ENCODE results near the gene ADRA1B. TPM values are rescaled to one million over a fixed set of nuclear protein-coding genes. Genes with fewer than 3 reads are reported as not detected.

The ADRA1B gene
- total RNA-seq, 1 donor from 2014 or later = 2.9 TPM

DNA sequence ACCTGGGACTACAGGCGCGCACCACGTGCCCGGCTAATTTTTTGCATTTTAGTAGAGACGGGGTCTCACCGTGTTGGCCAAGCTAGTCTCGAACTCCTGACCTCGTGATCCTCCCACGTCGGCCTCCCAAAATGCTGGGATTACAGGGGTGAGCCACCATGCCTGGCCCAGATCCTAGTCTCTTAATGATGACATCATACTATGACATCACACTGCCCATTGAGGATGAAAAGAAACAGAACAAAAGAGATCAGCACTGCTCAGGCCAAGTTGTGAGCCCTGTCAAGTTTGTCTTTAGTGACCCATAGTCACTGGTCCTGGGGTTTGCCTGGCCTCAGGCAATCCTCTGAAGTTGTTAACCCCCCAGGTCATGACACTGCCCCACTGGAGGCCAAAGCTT is 21.3 kb downstream of the ADRA1B start:
- no peaks in the 10 kb centered on the region for H3K4me1 Mint-ChIP-seq (ENCODE audit: unreplicated experiment)
- no peak overlapping the region for H3K27ac Mint-ChIP-seq
- H3K4me3 Mint-ChIP-seq = no peak overlapping the region
- H3K9me3 Mint-ChIP-seq = no peaks in the 10 kb centered on the region
- peaks cover 3% of the 10 kb centered on the region for H3K36me3 Mint-ChIP-seq
- DNase-seq (ENCODE audit: extremely low spot score, unreplicated experiment) = no peak
- peaks cover 36% of the 10 kb centered on the region for H3K27me3 Mint-ChIP-seq
- TF ChIP-seq, protein P1, sequence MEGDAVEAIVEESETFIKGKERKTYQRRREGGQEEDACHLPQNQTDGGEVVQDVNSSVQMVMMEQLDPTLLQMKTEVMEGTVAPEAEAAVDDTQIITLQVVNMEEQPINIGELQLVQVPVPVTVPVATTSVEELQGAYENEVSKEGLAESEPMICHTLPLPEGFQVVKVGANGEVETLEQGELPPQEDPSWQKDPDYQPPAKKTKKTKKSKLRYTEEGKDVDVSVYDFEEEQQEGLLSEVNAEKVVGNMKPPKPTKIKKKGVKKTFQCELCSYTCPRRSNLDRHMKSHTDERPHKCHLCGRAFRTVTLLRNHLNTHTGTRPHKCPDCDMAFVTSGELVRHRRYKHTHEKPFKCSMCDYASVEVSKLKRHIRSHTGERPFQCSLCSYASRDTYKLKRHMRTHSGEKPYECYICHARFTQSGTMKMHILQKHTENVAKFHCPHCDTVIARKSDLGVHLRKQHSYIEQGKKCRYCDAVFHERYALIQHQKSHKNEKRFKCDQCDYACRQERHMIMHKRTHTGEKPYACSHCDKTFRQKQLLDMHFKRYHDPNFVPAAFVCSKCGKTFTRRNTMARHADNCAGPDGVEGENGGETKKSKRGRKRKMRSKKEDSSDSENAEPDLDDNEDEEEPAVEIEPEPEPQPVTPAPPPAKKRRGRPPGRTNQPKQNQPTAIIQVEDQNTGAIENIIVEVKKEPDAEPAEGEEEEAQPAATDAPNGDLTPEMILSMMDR (conservative IDR thresholded peaks at IDR 0.05) = no peak

DNA sequence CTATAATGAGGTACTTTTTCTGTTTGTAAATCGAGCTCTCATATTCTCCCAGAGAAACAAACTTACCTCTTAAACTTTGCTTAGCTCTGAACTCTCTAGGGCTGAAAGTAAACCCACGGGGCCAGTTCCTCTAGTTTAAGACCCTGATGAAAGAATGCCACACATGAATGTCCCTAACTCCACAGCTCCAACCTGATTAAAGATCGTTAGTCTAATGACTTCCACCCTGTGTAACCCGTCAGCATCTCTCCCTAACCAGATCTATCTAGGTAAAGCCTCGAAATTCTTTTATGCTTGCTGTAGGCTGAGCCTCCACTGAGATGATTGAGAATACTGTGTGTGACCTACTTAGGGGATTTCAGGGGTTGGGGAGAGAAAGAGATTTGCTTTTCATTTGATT is 27.0 kb downstream of the ADRA1B start:
- Mint-ChIP-seq H3K4me1 (ENCODE audit: unreplicated experiment) (peaks cover 12% of the 10 kb centered on the region), H3K4me3 (no peak overlapping the region), H3K27ac (no peak overlapping the region), H3K36me3 (no peaks in the 10 kb centered on the region), H3K9me3 (no peaks in the 10 kb centered on the region), H3K27me3 (peaks cover 29% of the 10 kb centered on the region)
- no peak for DNase-seq (ENCODE audit: extremely low spot score, unreplicated experiment)
- TF ChIP-seq, protein P1 (conservative IDR thresholded peaks at IDR 0.05) = no peak

DNA sequence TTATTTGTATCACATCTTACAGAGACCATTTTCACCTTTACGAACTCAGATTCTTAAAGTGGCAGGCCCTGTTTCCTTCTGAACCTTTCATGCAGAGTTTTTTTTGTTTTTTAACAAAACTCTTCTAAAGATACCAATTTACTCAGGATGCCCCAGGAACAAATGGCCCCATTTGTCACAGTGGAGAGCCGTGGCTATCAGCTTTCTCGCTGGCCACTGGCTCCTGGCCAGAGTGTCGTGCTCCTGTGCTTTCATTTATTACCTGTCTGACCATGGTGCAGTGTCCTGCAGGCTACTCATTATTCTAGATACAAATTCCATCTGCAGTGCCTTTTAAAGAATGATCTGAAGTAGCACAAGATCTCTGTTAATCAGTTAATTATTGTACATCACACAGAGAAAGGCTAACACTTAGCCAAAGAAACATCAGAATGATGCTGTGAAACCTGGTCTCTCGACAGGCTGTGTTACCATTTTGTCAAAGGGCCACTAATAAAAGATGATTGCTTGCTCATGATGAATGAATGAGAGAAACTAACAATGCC is 27.8 kb downstream of the ADRA1B start:
- H3K9me3 Mint-ChIP-seq = no peaks in the 10 kb centered on the region
- no peak for DNase-seq (ENCODE audit: extremely low spot score, unreplicated experiment)
- H3K4me1 Mint-ChIP-seq (ENCODE audit: unreplicated experiment) = peaks cover 12% of the 10 kb centered on the region
- no peaks in the 10 kb centered on the region for H3K36me3 Mint-ChIP-seq
- TF ChIP-seq, protein P1 (conservative IDR thresholded peaks at IDR 0.05) = no peak
- no peak overlapping the region for H3K27ac Mint-ChIP-seq
- peaks cover 24% of the 10 kb centered on the region for H3K27me3 Mint-ChIP-seq
- no peak overlapping the region for H3K4me3 Mint-ChIP-seq

DNA sequence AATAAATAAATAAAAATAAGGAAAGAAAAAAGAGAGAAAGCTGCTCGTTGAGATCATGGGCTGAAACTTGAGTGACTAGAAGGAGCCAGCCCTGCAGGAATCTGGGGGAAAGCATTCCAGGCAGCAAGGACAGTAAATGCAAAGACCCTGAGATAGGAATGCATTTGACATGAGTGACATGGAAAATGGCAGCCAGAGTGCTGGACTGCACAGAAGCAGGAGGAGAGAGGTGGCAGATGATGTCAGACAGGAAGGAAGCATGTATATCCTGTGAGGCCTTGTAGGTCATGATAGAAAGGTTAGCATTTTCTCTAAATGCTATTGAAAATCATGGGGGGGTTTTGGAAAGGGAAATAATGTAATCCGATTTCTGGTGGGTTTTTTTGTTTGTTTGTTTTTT is 29.1 kb downstream of the ADRA1B start:
- no peak overlapping the region for H3K4me3 Mint-ChIP-seq

DNA sequence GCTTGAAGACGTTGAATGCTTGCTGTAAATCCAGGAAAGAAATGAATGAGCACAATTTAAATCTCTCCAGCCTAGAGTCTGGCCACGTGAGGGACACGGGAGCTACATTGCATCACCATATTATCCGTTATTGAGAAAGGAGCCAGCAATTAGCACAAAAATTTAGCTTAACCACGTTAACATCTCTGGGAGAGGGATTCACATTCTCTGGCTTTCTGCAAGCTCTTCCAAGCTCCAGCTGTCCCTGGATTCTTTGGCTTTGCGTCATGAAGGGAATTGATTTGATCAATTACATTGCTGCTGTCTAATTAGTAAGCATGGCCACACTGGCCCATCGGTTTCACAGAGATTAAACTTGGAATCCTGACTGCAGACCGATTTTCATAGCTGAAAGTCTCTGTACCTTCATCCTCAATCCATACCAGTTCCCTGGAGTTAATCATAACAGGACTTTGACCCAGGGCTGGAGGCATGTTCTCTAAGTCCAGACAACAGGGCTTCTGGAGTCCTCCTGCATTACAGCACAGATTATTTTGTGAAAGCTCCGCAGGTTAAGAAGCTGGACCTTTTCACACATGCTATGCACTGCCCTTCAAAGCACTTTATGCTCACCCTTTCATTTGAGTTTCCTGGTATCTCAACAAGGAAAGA is 31.6 kb downstream of the ADRA1B start:
- Mint-ChIP-seq H3K9me3 (no peaks in the 10 kb centered on the region), H3K36me3 (no peaks in the 10 kb centered on the region), H3K27me3 (peaks cover 18% of the 10 kb centered on the region), H3K27ac (no peak overlapping the region), H3K4me3 (no peak overlapping the region), H3K4me1 (ENCODE audit: unreplicated experiment) (peaks cover 12% of the 10 kb centered on the region)
- TF ChIP-seq, protein P1 (conservative IDR thresholded peaks at IDR 0.05) = no peak
- no peak for DNase-seq (ENCODE audit: extremely low spot score, unreplicated experiment)

More for the DNA sequence above, 29.1 kb downstream of the ADRA1B start:
- Mint-ChIP-seq H3K4me1 (ENCODE audit: unreplicated experiment) (peaks cover 12% of the 10 kb centered on the region), H3K27me3 (peaks cover 22% of the 10 kb centered on the region), H3K27ac (no peak overlapping the region), H3K9me3 (no peaks in the 10 kb centered on the region), H3K36me3 (no peaks in the 10 kb centered on the region)
- TF ChIP-seq, protein P1 (conservative IDR thresholded peaks at IDR 0.05) = no peak
- no peak for DNase-seq (ENCODE audit: extremely low spot score, unreplicated experiment)
